Endodermal cell (in vitro differentiated cells): ENCODE results near the gene SOX5. TPM values are rescaled to one million over a fixed set of nuclear protein-coding genes. Genes with fewer than 3 reads are reported as not detected.

Experiments used
- DNase-seq: peaks from one replicate; pipeline ENCODE4 v3.0.0-alpha.2; 2017
- H3K27ac ChIP-seq: 2 replicates; pipeline ENCODE4 v1.5.1; 2013; ENCODE audit warnings: mild to moderate bottlenecking, low read depth, low read length, moderate library complexity
- H3K27me3 ChIP-seq: 2 replicates; pipeline ENCODE4 v1.6.1; 2013; ENCODE audit warnings: mild to moderate bottlenecking, low read length, moderate library complexity; ENCODE audit not compliant: insufficient read depth, control insufficient read depth, poor library complexity, severe bottlenecking
- H3K36me3 ChIP-seq: 2 replicates; pipeline ENCODE4 v1.7.0; 2013; ENCODE audit warnings: mild to moderate bottlenecking, low read length, moderate library complexity; ENCODE audit not compliant: control insufficient read depth, insufficient read depth
- H3K4me1 ChIP-seq: one replicate; pipeline ENCODE4 v1.7.0; 2013; ENCODE audit warnings: low read length; ENCODE audit not compliant: control insufficient read depth, insufficient read depth
- H3K4me3 ChIP-seq: 2 replicates; pipeline ENCODE4 v1.5.1; 2013; ENCODE audit warnings: mild to moderate bottlenecking, low read length, moderate library complexity
- H3K9ac ChIP-seq: 2 replicates; pipeline ENCODE4 v1.6.1; 2013; ENCODE audit warnings: mild to moderate bottlenecking, low read length, moderate library complexity; ENCODE audit not compliant: poor library complexity, severe bottlenecking; ENCODE audit errors: extremely low read depth
- H3K9me3 ChIP-seq: 2 replicates; pipeline ENCODE4 v1.6.1; 2013; ENCODE audit warnings: mild to moderate bottlenecking, low read length, moderate library complexity; ENCODE audit not compliant: control insufficient read depth
- H3K27ac Mint-ChIP-seq: 2 replicates; pipeline ENCODE4 v1.8.0; 2020; ENCODE audit warnings: mixed read lengths
- H3K27me3 Mint-ChIP-seq: 2 replicates; pipeline ENCODE4 v1.8.0; 2021; ENCODE audit warnings: mild to moderate bottlenecking, mixed read lengths; ENCODE audit not compliant: insufficient read depth
- H3K36me3 Mint-ChIP-seq: 2 replicates; pipeline ENCODE4 v1.8.0; 2020; ENCODE audit warnings: low read depth, mixed read lengths
- H3K4me1 Mint-ChIP-seq: 2 replicates; pipeline ENCODE4 v1.8.0; 2020; ENCODE audit warnings: mixed read lengths
- H3K4me3 Mint-ChIP-seq: 2 replicates; pipeline ENCODE4 v1.8.0; 2020; ENCODE audit warnings: mild to moderate bottlenecking, moderate library complexity, mixed read lengths
- H3K9me3 Mint-ChIP-seq: 2 replicates; pipeline ENCODE4 v1.8.0; 2020; ENCODE audit warnings: mild to moderate bottlenecking, mixed read lengths
- CTCF ChIP-seq: fragments of 200-600 bp; sonication (generic); conservative IDR thresholded peaks from 2 replicates; pipeline ENCODE4 v1.5.0; 2021; ENCODE audit warnings: antibody characterized with exemption, mild to moderate bottlenecking
- WGBS, 2 experiments: methylation state at CpG; one replicate each; pipeline versions ENCODE4 v1.1.5 to v1.1.7; 2013; ENCODE audit warnings: missing lambda C conversion rate in 2 of 2, mixed read lengths in 1 of 2; ENCODE audit not compliant: insufficient coverage in 1 of 2, insufficient read length in 1 of 2; 5-methylcytosine and 5-hydroxymethylcytosine counted together
- total RNA-seq, 2 donors: library from RNA; stranded (reverse); fragmentation: NEBNext Ultra II Directional in 1 of 2; extraction: Animal tissue kit (Norgen Biotek cat#: 25700) in 1 of 2; gene quantifications; 2 replicates in 1 of 2; 3 replicates in 1 of 2; pipeline ENCODE4 v1.2.1, GENCODE V29; 2021

The SOX5 gene
- total RNA-seq, 2 donors from 2014 or later: 6.8 to 30.7 TPM

DNA sequence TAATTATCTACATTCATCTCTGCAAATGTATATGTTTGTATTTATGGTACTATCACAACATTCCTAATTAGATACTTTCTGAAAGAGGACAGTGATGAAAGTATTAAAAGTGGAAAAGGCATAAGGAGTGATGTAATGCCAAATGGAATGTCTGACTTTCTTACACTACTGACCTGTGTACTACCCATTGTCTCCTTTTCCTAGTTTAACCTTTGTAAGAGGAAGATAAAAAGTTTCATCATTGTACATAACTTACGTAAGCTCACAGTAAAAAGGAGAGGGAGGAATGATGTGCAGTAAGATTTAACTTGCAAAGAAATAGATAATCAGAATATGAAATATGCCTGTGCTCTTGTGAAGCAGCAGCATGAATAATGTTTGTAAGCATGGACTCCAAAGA, 55.9 kb downstream of the SOX5 start:
- H3K27me3 Mint-ChIP-seq: no peaks in the 10 kb centered on the region
- no peak overlapping the region for H3K27ac Mint-ChIP-seq

GRCh38 chr12:23891115-23891514, 58.4 kb downstream of the SOX5 start:
- Histone ChIP-seq H3K27me3 (no peaks in the 10 kb centered on the region), H3K4me3 (no peak overlapping the region), H3K9me3 (no peaks in the 10 kb centered on the region), H3K4me1 (no peaks in the 10 kb centered on the region), H3K9ac (no peak overlapping the region), H3K36me3 (no peaks in the 10 kb centered on the region), H3K27ac (no peak overlapping the region)
- no peak for TF ChIP-seq CTCF
- H3K9me3 Mint-ChIP-seq: no peaks in the 10 kb centered on the region
- WGBS, 2 experiments: 100% methylated on average over 2 of the region's 3 CpGs; no CpG with 5 or more reads in 1 of the 2 experiments
- no peaks in the 10 kb centered on the region for H3K27me3 Mint-ChIP-seq
- no peak for DNase-seq
- no peak overlapping the region for H3K4me3 Mint-ChIP-seq
- peaks cover 16% of the 10 kb centered on the region for H3K36me3 Mint-ChIP-seq
- no peak overlapping the region for H3K27ac Mint-ChIP-seq
- H3K4me1 Mint-ChIP-seq: peaks cover 31% of the 10 kb centered on the region

More for the DNA sequence above, 55.9 kb downstream of the SOX5 start:
- H3K9ac ChIP-seq: no peak overlapping the region
- H3K9me3 Mint-ChIP-seq: no peaks in the 10 kb centered on the region
- no peak for TF ChIP-seq CTCF
- no peak for DNase-seq
- no peak overlapping the region for H3K4me3 Mint-ChIP-seq
- no peak overlapping the region for H3K4me3 ChIP-seq
- no peaks in the 10 kb centered on the region for H3K36me3 ChIP-seq
- H3K27me3 ChIP-seq: no peaks in the 10 kb centered on the region
- H3K9me3 ChIP-seq: no peaks in the 10 kb centered on the region
- H3K4me1 ChIP-seq: no peaks in the 10 kb centered on the region
- WGBS, 2 experiments: 86% methylated on average over 1 of the region's 1 CpG; no CpG with 5 or more reads in 1 of the 2 experiments
- H3K27ac ChIP-seq: no peak overlapping the region
- peaks cover 23% of the 10 kb centered on the region for H3K4me1 Mint-ChIP-seq
- H3K36me3 Mint-ChIP-seq: peaks cover 16% of the 10 kb centered on the region

- Mint-ChIP-seq H3K27me3 (no peaks in the 10 kb centered on the region), H3K36me3 (peaks cover 9% of the 10 kb centered on the region), H3K9me3 (no peaks in the 10 kb centered on the region), H3K4me1 (peaks cover 35% of the 10 kb centered on the region), H3K4me3 (no peak overlapping the region), H3K27ac (peak overlapping the region; percentile 9)
- no peak overlapping the region for H3K4me3 ChIP-seq
- 94 to 100% methylated on average over 1 to 4 of the region's 4 CpGs for WGBS, 2 experiments
- no peak overlapping the region for H3K9ac ChIP-seq
- DNase-seq: no peak
- no peaks in the 10 kb centered on the region for H3K27me3 ChIP-seq
- peaks cover 3% of the 10 kb centered on the region for H3K4me1 ChIP-seq
- H3K27ac ChIP-seq: peak overlapping the region; percentile 44
- H3K9me3 ChIP-seq: no peaks in the 10 kb centered on the region
- no peak for TF ChIP-seq CTCF
- H3K36me3 ChIP-seq: no peaks in the 10 kb centered on the region
Measured at GRCh38 chr12:23889069-23889440, 60.4 kb downstream of the SOX5 start.
